ENCODE measurements around the gene TRIP10.
"Not testable (repeated sequence)": the region's sequence is repeated elsewhere in the genome, so short reads cannot be mapped to it uniquely, and the experiment has no call there.

Gene TRIP10

DNA sequence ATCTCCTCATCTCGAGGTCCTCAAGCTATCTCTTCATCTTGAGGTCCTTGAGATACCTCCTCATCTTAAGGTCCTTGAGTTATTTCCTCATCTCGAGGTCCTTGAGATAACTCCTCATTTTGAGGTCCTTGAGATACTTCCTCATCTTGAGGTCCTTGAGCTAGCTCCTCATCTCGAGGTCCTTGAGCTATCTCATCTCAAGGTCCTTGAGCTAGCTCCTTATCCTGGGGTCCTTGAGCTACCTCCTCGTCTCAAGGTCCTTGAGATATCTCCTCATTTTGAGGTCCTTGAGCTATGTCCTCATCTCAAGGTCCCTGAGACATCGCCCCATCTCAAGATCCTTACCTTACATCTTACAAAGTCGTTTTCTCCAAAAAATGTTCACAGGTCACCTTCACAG, 51.8 kb downstream of the TRIP10 start:
- no peak for DNase-seq (ENCODE audit: low read depth in 2 of 2, low spot score in 1 of 2)

DNA sequence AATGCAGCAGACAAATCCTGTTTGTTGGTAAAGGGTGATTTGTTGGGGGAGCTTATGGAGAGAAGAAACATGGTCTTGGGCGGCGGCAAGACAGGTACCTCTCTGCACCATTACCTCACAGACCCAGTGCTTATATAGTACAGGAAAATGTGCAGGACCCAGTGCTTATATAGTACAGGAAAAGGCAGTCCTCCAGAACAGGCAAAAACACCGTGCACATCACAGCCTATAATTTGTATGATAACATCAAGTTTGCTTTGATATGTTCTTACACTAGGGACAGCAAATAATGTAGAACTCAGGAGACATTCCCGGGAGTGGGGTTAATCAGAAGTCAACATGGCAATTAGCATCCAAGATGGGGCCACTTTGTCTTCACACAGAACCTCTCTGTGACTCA, 53.9 kb downstream of the TRIP10 start:
- DNase-seq (ENCODE audit: low read depth in 2 of 2, low spot score in 1 of 2) = no peak

GRCh38 chr19:6793973-6794372, 54.5 kb downstream of the TRIP10 start:
- DNase-seq (ENCODE audit: low read depth in 2 of 2, low spot score in 1 of 2) = no peak

DNA sequence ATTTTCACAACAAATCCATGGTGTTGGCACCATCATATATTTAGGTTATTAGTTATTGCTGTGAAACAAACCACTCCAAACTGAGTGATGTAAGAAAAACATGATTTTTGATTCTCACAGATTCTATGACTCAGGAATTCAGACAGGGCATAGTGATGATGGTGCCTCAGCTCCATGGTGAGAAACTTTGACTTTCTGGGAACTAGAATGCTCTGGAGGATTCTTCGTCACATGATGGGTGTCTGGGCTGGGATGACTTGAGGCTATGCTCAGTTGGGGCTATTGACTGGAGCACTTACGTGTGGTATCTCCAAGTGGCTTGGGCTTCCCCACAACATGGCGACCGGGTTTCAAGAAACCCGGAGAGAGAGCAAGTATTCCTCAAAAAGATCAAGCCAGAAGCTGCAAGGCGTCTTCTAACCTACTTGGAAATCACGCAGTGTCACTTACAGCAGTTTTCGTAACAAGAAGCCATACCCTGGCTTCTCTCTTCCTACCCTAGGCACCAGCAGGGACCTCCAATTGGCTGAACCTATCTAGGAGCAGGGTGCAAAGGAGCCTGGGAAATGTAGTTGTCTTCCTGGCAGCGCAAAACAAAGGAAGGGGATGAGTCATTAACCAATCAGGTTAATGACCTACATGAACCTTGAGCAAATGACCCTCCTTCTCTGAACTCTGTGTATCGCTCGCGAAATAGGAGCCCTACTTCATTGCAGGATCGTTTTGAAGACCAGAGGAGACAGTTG, 55.4 kb downstream of the TRIP10 start:
- no peak for DNase-seq (ENCODE audit: low read depth in 2 of 2, low spot score in 1 of 2)

DNA sequence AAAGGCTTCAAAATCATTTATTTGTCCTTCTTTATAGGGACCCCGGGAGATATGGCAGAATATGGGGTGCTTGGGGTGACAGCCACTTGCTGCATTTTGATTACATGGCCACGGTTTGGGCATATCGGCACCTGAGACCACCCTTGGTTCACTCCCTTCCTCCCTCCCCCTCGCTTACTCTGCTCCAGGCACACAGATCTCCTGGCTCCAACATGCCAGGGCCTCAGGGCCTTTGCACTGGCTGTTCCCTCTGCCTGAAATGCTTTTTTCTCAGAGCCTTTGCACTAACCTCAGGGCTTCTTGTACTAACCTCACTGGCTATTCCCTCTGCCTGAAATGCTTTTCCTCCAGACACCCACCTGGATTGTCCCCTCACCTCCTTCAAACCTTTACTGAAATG, 56.8 kb downstream of the TRIP10 start:
- no peak for DNase-seq (ENCODE audit: low read depth in 2 of 2, low spot score in 1 of 2)

GRCh38 chr19:6797646-6798045, 58.2 kb downstream of the TRIP10 start:
- DNase-seq (ENCODE audit: low read depth in 2 of 2, low spot score in 1 of 2) = no peak

DNA sequence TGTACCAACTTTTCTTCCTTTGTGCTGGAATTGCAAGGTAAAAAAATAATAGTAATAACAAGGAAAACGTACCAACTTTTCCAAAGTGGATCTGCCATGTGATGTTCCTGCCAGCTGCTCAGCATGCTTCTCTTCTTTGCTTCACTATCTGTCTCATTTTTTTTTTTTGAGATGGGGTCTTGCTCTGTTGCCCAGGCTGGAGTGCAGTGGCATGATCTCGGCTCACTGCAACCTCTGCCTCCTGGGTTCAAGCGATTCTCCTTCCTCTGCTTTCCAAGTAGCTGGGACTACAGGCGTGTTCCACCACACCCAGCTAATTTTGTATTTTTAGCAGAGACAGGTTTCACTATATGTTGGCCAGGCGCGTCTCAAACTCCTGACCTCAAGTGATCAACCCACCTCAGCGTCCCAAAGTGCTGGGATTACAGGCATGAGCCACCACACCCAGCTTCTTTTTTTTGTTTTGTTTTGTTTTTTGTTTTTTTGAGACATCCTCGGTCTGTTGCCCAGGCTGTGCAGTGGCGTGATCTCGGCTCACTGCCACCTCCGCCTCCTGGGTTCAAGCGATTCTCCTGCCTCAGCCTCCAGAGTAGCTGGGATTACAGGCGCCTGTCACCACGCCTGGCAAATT, 60.8 kb downstream of the TRIP10 start:
- not testable (repeated sequence) for DNase-seq (ENCODE audit: low read depth in 2 of 2, low spot score in 1 of 2)

DNA sequence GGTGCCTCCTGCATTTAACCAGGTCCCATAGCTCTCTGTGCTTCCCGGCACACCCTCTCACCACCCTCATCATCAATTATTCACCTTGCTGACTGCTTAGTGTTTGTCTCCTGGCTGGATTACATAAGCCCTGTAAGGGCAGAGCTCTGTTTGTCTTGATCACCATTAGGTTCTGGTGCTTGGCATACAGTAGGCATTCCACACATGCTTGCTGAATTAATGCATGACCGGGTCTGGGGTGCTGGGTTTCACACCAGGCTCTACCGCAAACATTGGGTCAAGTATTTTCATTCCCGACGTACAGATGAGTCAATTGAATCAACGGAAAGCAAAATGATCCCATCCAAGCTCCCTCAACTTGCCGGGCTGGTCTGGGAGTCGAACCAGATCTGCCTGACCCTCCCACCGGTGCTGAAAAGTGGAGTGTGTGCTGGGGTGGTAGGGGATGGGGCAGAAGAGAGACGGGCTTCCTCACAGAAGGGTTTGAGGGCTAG, 61.6 kb downstream of the TRIP10 start:
- DNase-seq (ENCODE audit: low read depth in 2 of 2, low spot score in 1 of 2) = no peak
